Measurements from ENCODE around the gene RPS3. TPM values are rescaled to one million over a fixed set of nuclear protein-coding genes. Genes with fewer than 3 reads are reported as not detected.
A peak's percentile ranks its signal among the peaks of the same experiment; 100 is the strongest.

Gene RPS3
- total and polyA plus RNA-seq, 2 of the 13 experiments (the other 11 are each of a cell fraction or from before 2014, with no cell fraction given) = 2,143 to 3,616 TPM

- TF ChIP-seq, protein P1, sequence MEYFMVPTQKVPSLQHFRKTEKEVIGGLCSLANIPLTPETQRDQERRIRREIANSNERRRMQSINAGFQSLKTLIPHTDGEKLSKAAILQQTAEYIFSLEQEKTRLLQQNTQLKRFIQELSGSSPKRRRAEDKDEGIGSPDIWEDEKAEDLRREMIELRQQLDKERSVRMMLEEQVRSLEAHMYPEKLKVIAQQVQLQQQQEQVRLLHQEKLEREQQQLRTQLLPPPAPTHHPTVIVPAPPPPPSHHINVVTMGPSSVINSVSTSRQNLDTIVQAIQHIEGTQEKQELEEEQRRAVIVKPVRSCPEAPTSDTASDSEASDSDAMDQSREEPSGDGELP (IDR thresholded peaks at IDR 0.05; ENCODE audit: borderline replicate concordance, low read depth) = no peak
- TF ChIP-seq CENPX (CRISPR knock-in tag; IDR thresholded peaks at IDR 0.05) (no peak), SYNCRIP (IDR thresholded peaks at IDR 0.05; ENCODE audit: insufficient read depth, low read depth, low read length) (no peak), ZNF501 (CRISPR knock-in tag; IDR thresholded peaks at IDR 0.05) (no peak), ATF5 (CRISPR knock-in tag; IDR thresholded peaks at IDR 0.05; ENCODE audit: low read depth) (no peak), TEAD2 (CRISPR knock-in tag; IDR thresholded peaks at IDR 0.05) (no peak), ZNF460 (CRISPR knock-in tag; IDR thresholded peaks at IDR 0.05; ENCODE audit: borderline replicate concordance) (no peak), HES4 (CRISPR knock-in tag; IDR thresholded peaks at IDR 0.05; ENCODE audit: borderline replicate concordance) (no peak), RERE (CRISPR knock-in tag; IDR thresholded peaks at IDR 0.05; ENCODE audit: low read depth) (peak; percentile 89; the same call in 1 of the 2 replicates), IKZF5 (CRISPR knock-in tag; IDR thresholded peaks at IDR 0.05) (no peak), ZNF703 (CRISPR knock-in tag; IDR thresholded peaks at IDR 0.05; ENCODE audit: borderline replicate concordance) (no peak), ZNF614 (CRISPR knock-in tag; IDR thresholded peaks at IDR 0.05; ENCODE audit: borderline replicate concordance) (no peak), TBX2 (CRISPR knock-in tag; IDR thresholded peaks at IDR 0.05; ENCODE audit: borderline replicate concordance) (peak; percentile 68), RNF2 (conservative IDR thresholded peaks at IDR 0.05; ENCODE audit: low read depth) (no peak), ZNF343 (CRISPR knock-in tag; IDR thresholded peaks at IDR 0.05) (no peak)
- TF ChIP-seq, protein P2, sequence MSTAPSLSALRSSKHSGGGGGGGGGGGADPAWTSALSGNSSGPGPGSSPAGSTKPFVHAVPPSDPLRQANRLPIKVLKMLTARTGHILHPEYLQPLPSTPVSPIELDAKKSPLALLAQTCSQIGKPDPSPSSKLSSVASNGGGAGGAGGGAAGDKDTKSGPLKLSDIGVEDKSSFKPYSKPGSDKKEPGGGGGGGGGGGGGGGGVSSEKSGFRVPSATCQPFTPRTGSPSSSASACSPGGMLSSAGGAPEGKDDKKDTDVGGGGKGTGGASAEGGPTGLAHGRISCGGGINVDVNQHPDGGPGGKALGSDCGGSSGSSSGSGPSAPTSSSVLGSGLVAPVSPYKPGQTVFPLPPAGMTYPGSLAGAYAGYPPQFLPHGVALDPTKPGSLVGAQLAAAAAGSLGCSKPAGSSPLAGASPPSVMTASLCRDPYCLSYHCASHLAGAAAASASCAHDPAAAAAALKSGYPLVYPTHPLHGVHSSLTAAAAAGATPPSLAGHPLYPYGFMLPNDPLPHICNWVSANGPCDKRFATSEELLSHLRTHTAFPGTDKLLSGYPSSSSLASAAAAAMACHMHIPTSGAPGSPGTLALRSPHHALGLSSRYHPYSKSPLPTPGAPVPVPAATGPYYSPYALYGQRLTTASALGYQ (CRISPR knock-in tag; IDR thresholded peaks at IDR 0.05) = peak; percentile 76; the same call in 1 of the 2 replicates
- TF ChIP-seq, protein P3, sequence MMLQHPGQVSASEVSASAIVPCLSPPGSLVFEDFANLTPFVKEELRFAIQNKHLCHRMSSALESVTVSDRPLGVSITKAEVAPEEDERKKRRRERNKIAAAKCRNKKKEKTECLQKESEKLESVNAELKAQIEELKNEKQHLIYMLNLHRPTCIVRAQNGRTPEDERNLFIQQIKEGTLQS (CRISPR knock-in tag; IDR thresholded peaks at IDR 0.05) = peak; percentile 53; the same call in 1 of the 2 replicates
Measured at GRCh38 chr11:75371949-75372876, 27.1 kb upstream of the RPS3 start (continued).

Measured in HepG2 (cell line).